A673 (cell line): ENCODE data around the gene CCDC85C.

Source experiments
- CTCF ChIP-seq: fragments of 300-800, 200-600 bp; sonication (generic); conservative IDR thresholded peaks from 2 replicates; pipeline ENCODE4 v1.5.1; 2017; ENCODE audit warnings: low read depth, mild to moderate bottlenecking, antibody characterized with exemption, low read length, moderate library complexity, mixed read lengths
- EZH2 ChIP-seq: fragments of 200-600 bp; sonication (generic); IDR thresholded peaks from 2 replicates; pipeline ENCODE4 v1.6.1; 2017; ENCODE audit warnings: borderline replicate concordance, low read depth, mild to moderate bottlenecking, mixed read lengths, antibody characterized with exemption, low read length; ENCODE audit not compliant: poor library complexity, severe bottlenecking

- no peak for TF ChIP-seq EZH2
- no peak for TF ChIP-seq CTCF
Observed at GRCh38 chr14:99552021-99552553, 51.9 kb downstream of the CCDC85C start.
